Measurements from ENCODE around the gene CRIM1. TPM values are rescaled to one million over a fixed set of nuclear protein-coding genes. Genes with fewer than 3 reads are reported as not detected.

The CRIM1 gene
- total RNA-seq, 1 experiment from 2014 or later, result 292 TPM

GRCh38 chr2:36389091-36389564, 33.5 kb downstream of the CRIM1 start:
- ChIA-PET CTCF (no interaction called here), POLR2A (interaction anchor here (0.6 kb wide), 1 partner anchor 118 kb away, joined by 3 read pairs; no protein-coding TSS in a partner anchor)
- Histone ChIP-seq H3K4me3 (ENCODE audit: low read depth, low read length) (no peak overlapping the region), H3K36me3 (ENCODE audit: control insufficient read depth, insufficient read depth, low read length) (0 out of 2 replicates have a peak, but pooled peaks cover 1% of the 10 kb centered on the region), H3K4me1 (peaks cover 77% of the 10 kb centered on the region), H3K9me3 (no peaks in the 10 kb centered on the region), H3K27me3 (replicated peaks; ENCODE audit: control insufficient read depth, insufficient read depth, low read length) (no peaks in the 10 kb centered on the region)
- intact Hi-C loops (cut with micrococcal nuclease; ENCODE audit: unreplicated experiment), result no loop called here
- H3K4me1 Mint-ChIP-seq (ENCODE audit: low read depth, unreplicated experiment), result peaks cover 48% of the 10 kb centered on the region
- TF ChIP-seq CTCF (IDR thresholded peaks at IDR 0.05; ENCODE audit: insufficient read depth in 1 of 2, low read depth in 1 of 2, low read length in 1 of 2, severe bottlenecking in 1 of 2, unreplicated experiment in 1 of 2), result no peak
- BruUV-seq (replicated peaks), result no TSS peak
- peaks cover 80% of the 10 kb centered on the region for H3K36me3 Mint-ChIP-seq (ENCODE audit: insufficient read depth, unreplicated experiment)
- H3K4me3 Mint-ChIP-seq (ENCODE audit: unreplicated experiment), result no peak overlapping the region
- H3K27ac Mint-ChIP-seq (ENCODE audit: unreplicated experiment), result peak overlapping the region; percentile 17
- DNase-seq, result no peak
- H3K9me3 Mint-ChIP-seq (ENCODE audit: unreplicated experiment), result no peaks in the 10 kb centered on the region
- H3K27me3 Mint-ChIP-seq (ENCODE audit: insufficient read depth, unreplicated experiment), result no peaks in the 10 kb centered on the region

DNA sequence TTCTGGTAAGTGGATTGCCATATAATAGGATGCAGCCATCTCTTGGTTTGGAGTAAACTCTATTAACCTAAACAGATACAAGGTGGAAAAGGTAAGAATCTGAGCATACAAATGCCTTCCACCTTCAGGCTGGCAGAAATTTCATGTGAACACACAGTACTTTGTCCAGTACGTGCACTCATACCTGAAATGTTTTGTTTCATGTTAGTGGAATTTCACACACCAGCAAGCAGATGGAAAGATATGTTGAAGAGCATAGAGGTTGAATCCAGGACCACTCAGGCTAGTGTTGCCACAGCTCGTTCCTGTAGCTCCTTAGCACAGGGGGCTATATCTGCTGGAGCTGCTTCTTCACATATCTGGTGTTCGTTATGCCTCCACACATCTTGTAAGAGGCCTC, 34.0 kb downstream of the CRIM1 start:
- no TSS peak for BruUV-seq (replicated peaks)
- Histone ChIP-seq H3K4me1 (peaks cover 74% of the 10 kb centered on the region), H3K4me3 (ENCODE audit: low read depth, low read length) (no peak overlapping the region), H3K36me3 (ENCODE audit: control insufficient read depth, insufficient read depth, low read length) (0 out of 2 replicates have a peak, but pooled peaks cover 1% of the 10 kb centered on the region), H3K27me3 (replicated peaks; ENCODE audit: control insufficient read depth, insufficient read depth, low read length) (no peaks in the 10 kb centered on the region), H3K9me3 (no peaks in the 10 kb centered on the region)
- no peaks in the 10 kb centered on the region for H3K9me3 Mint-ChIP-seq (ENCODE audit: unreplicated experiment)
- no peak for TF ChIP-seq CTCF (IDR thresholded peaks at IDR 0.05; ENCODE audit: insufficient read depth in 1 of 2, low read depth in 1 of 2, low read length in 1 of 2, severe bottlenecking in 1 of 2, unreplicated experiment in 1 of 2)
- DNase-seq, result no peak
- ChIA-PET POLR2A (no interaction called here), CTCF (no interaction called here)
- H3K36me3 Mint-ChIP-seq (ENCODE audit: insufficient read depth, unreplicated experiment), result peaks cover 80% of the 10 kb centered on the region
- no peak overlapping the region for H3K27ac Mint-ChIP-seq (ENCODE audit: unreplicated experiment)
- intact Hi-C loops (cut with micrococcal nuclease; ENCODE audit: unreplicated experiment), result no loop called here
- no peak overlapping the region for H3K4me3 Mint-ChIP-seq (ENCODE audit: unreplicated experiment)
- peaks cover 45% of the 10 kb centered on the region for H3K4me1 Mint-ChIP-seq (ENCODE audit: low read depth, unreplicated experiment)
- H3K27me3 Mint-ChIP-seq (ENCODE audit: insufficient read depth, unreplicated experiment), result no peaks in the 10 kb centered on the region

GRCh38 chr2:36392571-36393255, 37.1 kb downstream of the CRIM1 start:
- intact Hi-C loops (cut with micrococcal nuclease; ENCODE audit: unreplicated experiment), result no loop called here
- Mint-ChIP-seq H3K36me3 (ENCODE audit: insufficient read depth, unreplicated experiment) (peaks cover 62% of the 10 kb centered on the region), H3K27ac (ENCODE audit: unreplicated experiment) (no peak overlapping the region), H3K27me3 (ENCODE audit: insufficient read depth, unreplicated experiment) (no peaks in the 10 kb centered on the region), H3K4me1 (ENCODE audit: low read depth, unreplicated experiment) (peaks cover 21% of the 10 kb centered on the region), H3K9me3 (ENCODE audit: unreplicated experiment) (no peaks in the 10 kb centered on the region), H3K4me3 (ENCODE audit: unreplicated experiment) (no peak overlapping the region)
- ChIA-PET CTCF (interaction anchor here (0.5 kb wide), 1 partner anchor 11 kb away, joined by 3 read pairs; no protein-coding TSS in a partner anchor), POLR2A (no interaction called here)
- H3K4me3 ChIP-seq (ENCODE audit: low read depth, low read length), result no peak overlapping the region
- TF ChIP-seq CTCF (IDR thresholded peaks at IDR 0.05; ENCODE audit: insufficient read depth in 1 of 2, low read depth in 1 of 2, low read length in 1 of 2, severe bottlenecking in 1 of 2, unreplicated experiment in 1 of 2), result no peak
- H3K27me3 ChIP-seq (replicated peaks; ENCODE audit: control insufficient read depth, insufficient read depth, low read length), result no peaks in the 10 kb centered on the region
- BruUV-seq (replicated peaks), result no TSS peak
- H3K9me3 ChIP-seq, result no peaks in the 10 kb centered on the region
- DNase-seq, result no peak
- H3K36me3 ChIP-seq (ENCODE audit: control insufficient read depth, insufficient read depth, low read length), result 0 out of 2 replicates have a peak, but pooled peaks cover 1% of the 10 kb centered on the region
- H3K4me1 ChIP-seq, result peaks cover 62% of the 10 kb centered on the region

Measured in Caco-2 (cell line).